Erythroblast (primary cell): ENCODE results near the gene OR2AE1.
"Not testable (repeated sequence)": the region's sequence is repeated elsewhere in the genome, so short reads cannot be mapped to it uniquely, and the experiment has no call there.

Source experiments
- DNase-seq, 2 experiments: peaks; one replicate each; lab custom pipeline; 2025; lab: John Stamatoyannopoulos, UW
- GATA1 ChIP-seq: IDR thresholded peaks from 2 replicates; pipeline ENCODE4 v1.6.1; 2011; ENCODE audit warnings: low read depth, mild to moderate bottlenecking, control low read depth, low read length, moderate library complexity
- POLR2A ChIP-seq: IDR thresholded peaks from 2 replicates; pipeline ENCODE4 v1.6.1; 2011; ENCODE audit warnings: mild to moderate bottlenecking, low read length

OR2AE1 gene

DNA sequence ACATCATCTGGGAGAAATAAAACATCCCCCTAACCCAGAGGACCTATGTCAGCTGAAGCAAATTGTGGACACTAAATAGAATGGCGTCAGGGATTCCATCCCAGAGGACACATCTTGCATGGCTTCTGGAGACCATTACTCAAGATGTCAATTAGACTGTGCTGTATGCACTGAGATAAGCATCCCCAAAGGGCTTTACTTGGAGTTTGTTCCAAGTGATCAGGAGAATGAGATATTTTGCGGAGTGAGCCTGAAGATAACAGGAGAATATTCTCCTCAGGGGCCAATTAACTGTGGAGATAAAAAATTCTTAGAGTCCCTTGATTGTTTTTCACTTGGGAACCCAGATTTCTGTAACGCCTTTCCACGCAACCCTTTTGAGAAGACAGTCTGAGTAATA lies 4.5 kb upstream of the OR2AE1 start:
- TF ChIP-seq GATA1, result no peak
- TF ChIP-seq POLR2A, result no peak
- DNase-seq, result no peak

DNA sequence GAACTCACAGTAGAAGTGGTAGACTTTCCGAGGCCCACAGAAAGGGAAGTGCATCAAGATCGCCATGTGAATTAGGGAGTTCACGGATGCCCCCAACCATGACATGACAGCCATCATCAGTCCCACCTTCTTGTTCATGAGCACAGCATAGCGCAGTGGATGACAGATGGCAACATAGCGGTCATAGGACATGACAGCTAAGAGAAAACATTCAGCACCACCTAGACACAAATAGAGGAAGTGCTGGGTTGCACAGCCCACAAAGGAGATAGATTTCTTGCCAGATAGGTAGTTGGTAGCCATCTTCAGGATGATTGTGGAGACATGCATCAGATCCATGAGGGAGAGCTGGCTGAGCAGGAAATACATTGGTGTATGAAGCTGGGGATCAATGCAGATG lies 342 bp downstream of the OR2AE1 start:
- DNase-seq, result peak; percentile 6 to 12
- no peak for TF ChIP-seq GATA1
- TF ChIP-seq POLR2A, result no peak

DNA sequence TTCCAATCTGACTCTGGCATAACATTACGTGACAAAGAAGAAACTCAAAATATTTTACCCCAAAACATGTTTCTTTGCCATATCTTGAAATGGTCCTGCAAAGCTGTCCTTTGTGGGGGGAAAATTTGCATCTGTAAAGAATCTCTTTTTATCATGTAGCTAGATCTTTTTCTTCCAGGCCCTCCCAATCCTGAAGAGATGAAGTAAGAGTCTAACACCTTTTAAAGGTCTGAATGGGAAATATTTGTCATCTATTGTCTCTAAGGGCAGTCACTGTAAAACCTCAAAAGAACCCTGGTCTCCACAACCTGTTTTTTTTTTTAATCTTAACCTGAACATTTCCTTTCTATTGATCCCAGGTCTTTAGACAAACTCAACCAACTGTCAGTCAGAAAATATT lies 8.6 kb downstream of the OR2AE1 start:
- no peak for TF ChIP-seq POLR2A
- TF ChIP-seq GATA1, result no peak
- DNase-seq, result no peak

DNA sequence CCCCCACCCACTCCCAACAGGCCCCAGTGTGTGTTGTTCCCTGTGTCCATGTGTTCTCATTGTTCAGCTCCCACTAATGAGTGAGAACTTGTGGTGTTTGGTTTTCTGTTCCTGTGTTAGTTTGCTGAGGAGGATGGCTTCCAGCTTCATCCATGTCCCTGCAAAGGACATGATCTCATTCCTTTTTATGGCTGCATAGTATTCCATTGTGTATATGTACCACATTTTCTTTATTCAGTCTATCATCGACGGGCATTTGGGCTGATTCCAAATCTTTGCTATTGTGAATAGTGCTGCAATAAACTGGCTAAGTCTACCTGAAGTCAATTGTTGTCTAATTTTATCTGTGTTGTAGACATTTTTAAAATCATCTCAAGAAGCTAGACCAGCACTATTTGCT lies 9.4 kb downstream of the OR2AE1 start:
- not testable (repeated sequence) for DNase-seq

DNA sequence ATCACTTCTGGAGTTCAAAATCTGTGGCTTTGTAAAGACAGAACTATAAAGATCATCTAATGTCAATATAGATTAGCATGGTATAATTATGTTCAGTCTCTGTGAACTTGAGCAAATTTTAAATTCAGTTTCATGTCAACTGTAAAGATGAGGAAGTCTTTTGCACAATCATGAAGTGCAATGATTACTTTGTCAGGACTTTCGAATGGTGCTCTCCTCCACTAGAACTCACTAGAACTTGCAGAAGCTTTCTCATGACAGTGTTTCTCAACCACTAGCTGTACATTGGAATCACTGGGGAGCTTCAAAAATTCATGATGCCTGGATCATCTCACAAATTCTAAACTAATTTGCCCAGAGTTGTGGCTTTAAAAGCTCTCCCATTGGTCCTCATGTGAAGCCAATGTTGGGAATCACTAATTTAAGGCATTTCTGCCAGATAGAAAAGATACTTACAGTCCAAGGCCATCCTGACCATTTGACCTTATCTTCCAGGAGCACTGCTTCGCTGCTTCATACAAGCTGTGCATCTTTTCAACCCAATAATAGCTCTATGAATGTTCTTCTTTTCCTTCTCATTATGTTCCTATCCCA lies 12.9 kb downstream of the OR2AE1 start:
- DNase-seq, result no peak
- TF ChIP-seq GATA1 (no peak), POLR2A (no peak)

DNA sequence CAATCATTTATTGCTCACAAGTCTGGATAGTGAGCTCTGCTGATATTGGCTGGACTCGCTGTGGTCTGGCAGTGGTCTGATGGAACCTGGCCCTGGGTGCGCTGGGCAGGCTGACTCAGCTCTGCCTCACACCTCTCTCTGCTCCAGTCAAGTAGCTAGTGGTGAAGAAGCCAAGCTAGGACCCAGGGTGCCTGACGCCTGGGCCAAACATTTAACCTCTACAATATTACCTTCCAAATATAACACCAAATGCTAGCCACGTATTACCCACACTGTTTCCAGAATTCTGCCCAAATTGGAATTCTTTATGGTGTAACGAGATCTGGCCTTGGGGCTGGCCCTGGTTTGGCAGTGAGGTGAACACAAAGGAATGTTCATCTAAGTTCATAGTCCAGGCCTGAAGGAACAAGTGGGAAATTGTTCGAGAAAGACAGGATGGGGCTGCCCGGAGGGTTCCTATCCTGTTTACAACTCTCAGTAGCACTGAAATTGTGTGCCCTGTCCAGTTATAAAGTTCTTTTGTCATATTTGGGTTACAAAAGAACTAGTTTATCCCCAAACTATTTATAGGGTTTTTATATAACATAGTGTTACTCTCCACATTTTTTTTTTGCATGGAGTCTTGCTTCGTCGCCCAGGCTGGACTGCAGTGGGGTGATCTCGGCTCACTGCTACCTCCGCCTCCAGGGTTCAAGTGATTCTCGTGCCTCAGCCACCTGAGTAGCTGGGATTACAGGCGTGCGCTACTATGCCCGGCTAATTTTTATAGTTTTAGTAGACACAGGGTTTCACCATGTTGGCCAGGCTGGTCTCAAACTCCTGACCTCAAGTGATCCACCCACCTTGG lies 16.3 kb downstream of the OR2AE1 start:
- TF ChIP-seq GATA1 (no peak), POLR2A (no peak)
- DNase-seq, result no peak

DNA sequence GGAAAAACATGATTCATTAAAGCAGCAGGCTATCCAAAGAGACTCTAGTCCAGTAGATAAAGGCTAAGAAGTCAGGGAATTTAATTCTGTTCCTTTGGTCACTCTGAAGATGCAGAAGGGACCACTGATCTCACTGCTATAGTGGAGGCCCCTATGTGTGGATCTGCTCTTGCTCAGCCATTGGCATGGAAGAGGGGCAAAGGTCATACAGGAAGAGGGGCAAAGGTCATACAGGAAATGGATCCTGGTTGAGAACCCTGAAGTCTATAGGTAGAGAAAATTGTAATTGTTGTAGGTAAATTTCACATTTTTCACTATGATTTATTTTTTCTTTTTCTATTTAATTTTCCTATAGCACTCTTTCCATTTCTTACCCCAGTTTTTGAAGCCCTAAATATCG lies 21.6 kb downstream of the OR2AE1 start:
- no peak for DNase-seq

DNA sequence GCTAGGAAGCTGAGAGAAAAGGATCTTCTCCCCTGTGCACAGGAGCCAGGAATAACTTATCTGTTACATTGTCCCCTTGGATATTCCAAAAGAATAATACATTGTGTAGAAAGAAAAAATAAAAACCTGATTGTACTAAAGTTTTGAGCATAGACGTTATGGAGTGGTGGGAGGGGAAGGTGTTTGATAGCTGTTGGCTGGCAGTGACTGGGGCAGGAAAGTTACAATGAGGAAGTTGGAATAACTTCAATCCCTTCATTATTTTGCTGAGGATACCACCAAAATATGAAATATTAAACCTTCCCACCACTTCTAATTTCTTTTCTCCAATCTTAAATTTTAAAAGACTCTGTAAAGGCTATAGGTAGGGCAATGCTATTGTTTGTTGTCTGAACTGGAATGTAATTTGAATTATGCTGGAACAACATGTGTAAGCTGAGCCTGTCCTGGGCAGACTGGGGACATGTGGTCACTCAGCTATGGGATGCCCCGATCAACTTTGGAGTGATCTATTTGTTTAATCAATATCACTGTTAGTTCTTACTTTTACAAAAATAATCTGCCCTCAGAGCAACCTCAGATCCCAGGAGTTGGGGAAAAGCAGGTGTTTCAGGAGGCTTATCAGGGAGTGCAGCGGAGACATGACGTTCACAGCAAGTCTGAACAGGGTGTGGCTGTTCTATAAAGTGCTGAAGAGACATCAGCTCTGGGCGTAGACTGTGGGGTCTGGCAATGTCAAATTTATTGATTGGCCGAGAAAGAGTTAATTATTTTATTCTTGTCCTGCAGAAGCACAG lies 28.2 kb downstream of the OR2AE1 start:
- peak; percentile 9 to 20 for DNase-seq
- TF ChIP-seq POLR2A (no peak), GATA1 (no peak)

More for the DNA sequence above, 21.6 kb downstream of the OR2AE1 start:
- TF ChIP-seq GATA1, result no peak

DNA sequence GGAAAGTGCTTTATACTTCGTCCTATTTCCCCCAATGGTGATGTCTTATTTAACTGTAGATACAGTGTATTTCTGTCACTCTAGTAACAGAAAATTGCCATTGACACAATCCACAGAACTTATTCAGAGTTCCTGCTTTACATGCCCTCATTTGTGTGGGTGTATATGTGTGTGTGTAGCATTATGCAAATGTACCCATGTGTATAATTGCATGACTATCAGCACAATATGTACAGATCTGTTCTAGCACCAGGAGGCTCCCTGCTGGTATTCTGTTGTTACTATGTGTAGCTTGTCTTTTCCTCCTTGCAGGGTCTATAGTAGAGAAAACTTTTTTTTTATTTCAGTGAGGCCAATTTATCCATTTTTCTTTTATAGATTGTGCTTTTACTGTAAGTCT lies 32.5 kb downstream of the OR2AE1 start:
- no peak for TF ChIP-seq GATA1
- no peak for TF ChIP-seq POLR2A
- DNase-seq, result no peak

DNA sequence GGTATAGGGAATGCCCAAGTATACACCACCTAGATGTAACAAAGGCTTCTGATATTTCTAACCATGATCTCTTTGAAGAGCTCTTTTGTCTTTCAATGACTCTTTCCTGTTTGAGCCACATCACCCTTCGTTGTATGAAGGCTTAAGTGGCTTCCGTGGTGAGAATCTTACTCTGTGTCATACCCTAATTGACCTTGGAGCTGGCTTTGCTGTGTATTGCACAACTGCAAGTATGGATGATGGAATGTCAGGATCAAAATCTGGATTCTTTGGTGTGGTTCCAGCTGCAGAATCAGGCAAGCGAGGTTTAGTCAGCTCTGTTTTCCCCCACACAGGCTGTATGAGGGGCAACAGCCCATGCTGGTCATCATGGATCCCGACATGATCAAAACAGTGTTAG lies 33.0 kb downstream of the OR2AE1 start:
- no peak for DNase-seq
- no peak for TF ChIP-seq POLR2A
- TF ChIP-seq GATA1, result no peak

DNA sequence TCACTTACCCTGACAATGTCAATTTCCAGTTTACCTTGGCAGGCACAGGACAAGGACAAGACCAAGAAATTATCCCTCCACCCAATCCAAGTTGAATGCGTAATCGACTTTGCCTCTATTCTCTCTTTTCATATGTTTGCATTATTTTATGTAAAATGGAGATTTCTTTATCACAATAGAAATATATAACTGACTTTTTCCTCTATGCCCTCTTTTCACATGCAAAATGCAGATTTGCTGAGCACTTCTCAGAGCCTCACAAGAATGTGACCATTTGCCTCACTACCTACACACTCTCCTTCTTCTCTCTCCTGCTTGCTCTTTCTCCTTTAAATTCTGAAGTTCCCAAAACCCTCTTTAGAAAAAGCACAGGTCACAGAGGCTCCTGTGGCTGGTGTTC lies 33.9 kb downstream of the OR2AE1 start:
- TF ChIP-seq POLR2A, result no peak
- no peak for TF ChIP-seq GATA1
- no peak for DNase-seq

DNA sequence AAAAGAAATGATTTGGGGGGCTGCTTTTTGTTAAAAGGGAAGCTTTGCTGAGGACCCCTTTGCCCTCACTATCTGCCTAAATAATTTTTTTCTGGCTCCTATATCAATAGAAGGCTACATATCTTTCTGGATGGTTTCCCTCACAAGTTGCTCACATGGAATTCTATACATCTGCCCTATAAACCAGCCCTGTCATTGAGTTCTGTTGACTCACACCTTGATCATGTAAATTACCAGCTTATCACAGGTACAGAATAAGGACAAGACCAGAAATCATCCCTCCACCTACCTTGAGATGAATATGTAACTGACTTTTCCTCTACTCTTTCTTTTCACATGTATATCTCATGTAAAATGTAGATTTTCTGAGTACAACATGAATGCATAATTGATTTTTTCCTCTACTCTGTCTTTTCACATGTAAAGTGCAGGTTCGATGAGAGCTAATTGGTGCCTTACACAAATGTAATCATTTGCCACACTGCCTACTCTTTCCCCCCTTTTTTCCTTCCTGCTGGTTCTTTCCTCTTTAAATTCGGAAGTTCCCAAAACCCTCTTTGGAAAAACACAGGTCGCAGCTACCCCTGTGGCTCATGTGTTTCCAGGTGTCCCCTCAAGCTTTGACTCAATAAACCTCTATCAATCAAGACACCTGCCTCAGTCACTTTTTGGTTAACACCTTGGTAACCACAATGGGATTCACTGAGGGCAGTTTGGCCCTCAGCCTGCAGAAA lies 36.5 kb downstream of the OR2AE1 start:
- DNase-seq, result no peak
- TF ChIP-seq GATA1 (no peak), POLR2A (no peak)

DNA sequence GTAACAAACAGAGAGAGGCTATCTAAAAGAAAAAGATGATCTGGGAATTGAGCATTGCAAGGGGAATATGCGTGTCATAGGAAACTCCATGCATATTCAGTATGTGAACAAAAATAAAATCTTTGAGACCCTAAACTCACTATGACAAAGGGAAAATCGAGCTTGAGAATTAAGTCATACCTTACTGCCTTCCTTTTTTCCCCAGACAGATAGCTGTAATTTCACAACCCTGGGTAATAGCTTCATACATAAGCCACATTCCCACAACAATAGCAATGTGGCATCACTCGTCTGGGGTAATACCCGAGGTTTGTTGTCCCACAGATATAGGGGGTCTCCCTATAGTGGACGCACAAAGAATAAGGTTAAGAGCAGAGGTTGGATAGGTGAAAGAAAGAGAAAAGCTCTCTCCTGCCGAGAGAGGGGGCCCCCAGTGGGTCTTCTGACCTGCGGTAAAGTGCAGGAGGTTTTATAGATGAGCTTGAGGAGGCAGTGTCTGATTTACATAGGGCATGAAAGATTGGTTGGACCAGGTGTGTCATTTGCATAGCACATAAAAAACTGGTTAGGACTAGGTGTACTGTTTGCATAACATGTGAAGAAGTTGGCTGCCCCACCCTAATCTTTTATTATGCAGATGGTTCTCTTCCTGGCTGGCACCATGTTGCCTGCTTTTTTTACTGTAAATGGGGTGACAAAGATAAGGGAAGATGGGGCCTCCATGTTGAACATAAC lies 37.4 kb downstream of the OR2AE1 start:
- no peak for TF ChIP-seq GATA1
- no peak for TF ChIP-seq POLR2A
- peak; percentile 38 to 76 for DNase-seq
